LNCaP clone FGC (cell line): ENCODE measurements around the gene EBLN2.
"Not testable (repeated sequence)": the region's sequence is repeated elsewhere in the genome, so short reads cannot be mapped to it uniquely, and the experiment has no call there.

Experiments used
- DNase-seq: peaks from one replicate; pipeline ENCODE4 v3.0.0-alpha.2; 2011; ENCODE audit warnings: low read depth
- H3K4me3 ChIP-seq: 2 replicates; pipeline ENCODE4 v1.5.1; 2011; ENCODE audit warnings: mild to moderate bottlenecking, low read depth, low read length, control low read depth
- CTCF ChIP-seq: IDR thresholded peaks from 2 replicates; pipeline ENCODE4 v1.5.1; 2012; ENCODE audit warnings: mild to moderate bottlenecking; ENCODE audit not compliant: control insufficient read depth, insufficient read depth; ENCODE audit errors: extremely low read depth

The EBLN2 gene

DNA sequence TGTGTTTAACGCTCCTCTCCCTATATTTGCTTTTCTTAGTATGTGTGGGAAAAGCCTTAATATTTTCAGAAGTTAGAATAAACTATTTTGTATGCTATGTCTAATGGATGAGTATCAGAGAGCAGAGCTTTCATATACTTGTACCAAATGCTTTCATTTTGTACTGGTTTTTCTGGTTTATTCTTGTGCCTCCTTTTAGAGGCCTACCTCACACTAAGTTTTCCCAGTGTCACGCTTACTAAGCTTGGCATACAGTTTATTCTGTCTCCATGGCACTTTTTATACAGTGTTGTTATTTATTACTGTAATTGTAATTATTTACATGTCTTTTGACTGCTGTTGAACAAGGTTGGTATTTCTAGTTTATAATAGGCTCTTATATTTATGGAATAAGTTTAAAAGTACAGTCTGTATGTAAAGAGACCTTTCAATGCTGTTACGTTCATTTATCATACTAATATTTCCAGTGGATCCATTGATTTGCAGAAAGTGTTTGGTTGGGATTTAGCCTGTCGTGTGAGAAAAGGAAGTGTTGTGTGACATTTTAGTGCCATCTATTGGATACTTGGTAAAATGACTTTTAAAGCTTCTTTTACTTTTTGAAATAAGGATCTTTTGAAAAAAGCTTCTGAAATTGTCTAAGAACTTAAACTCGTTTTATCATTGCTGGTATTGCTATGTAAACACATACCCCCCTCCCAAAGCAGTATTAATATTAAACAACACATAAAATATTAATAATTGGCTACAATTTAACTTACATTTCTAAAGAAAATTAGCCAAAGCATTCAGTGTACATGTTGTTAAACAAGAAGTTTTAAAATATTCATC, 5.2 kb upstream of the EBLN2 start:
- no peak overlapping the region for H3K4me3 ChIP-seq
- TF ChIP-seq CTCF, result peak; percentile 40

GRCh38 chr3:73056845-73057150, 4.7 kb upstream of the EBLN2 start:
- TF ChIP-seq CTCF, result no peak
- no peak overlapping the region for H3K4me3 ChIP-seq
- no peak for DNase-seq

More for the DNA sequence above, 5.2 kb upstream of the EBLN2 start:
- peak; percentile 46 for DNase-seq

DNA sequence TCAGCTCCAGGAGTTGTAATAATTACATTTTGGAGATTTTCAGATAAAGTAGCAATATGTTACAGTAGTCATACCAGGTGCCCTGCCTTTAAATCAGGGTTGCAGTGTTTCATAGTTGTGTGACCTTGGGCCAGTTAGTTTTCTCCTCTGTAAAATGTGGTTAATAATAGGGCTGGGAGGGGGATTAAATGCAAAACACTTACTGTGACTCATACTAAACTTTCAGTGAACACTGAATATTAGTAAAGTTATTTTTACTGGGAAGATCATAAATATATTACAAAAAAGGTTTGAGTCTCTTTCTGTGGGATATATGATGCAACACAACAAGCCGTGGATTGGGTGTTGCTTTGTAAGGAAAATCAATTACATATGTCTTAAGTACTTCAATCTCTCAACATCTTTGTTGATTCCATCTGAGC, 1.1 kb upstream of the EBLN2 start:
- TF ChIP-seq CTCF, result no peak
- no peak for DNase-seq
- no peak overlapping the region for H3K4me3 ChIP-seq

DNA sequence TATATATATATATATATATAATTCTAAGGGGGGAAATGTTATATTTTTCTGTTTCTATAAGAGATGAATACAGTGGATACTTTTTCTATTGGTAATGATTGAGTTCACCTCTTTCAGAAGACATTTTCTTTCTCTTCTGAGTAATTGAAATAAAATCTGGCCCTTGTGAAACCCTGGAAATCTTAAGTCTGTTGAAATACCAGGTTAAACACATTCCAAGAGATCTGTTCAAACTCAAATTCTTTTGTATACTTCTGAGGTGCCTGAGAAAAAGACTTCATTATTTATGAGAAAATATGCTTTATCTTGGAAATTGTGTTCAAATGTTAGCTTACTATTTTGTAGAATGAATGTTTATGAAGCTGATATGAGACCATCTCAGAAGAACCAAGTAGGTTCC, 4.8 kb downstream of the EBLN2 start:
- H3K4me3 ChIP-seq, DNase-seq: not testable (repeated sequence)

GRCh38 chr3:73068419-73068818, 7.0 kb downstream of the EBLN2 start:
- H3K4me3 ChIP-seq, result no peak overlapping the region
- DNase-seq, result no peak
- TF ChIP-seq CTCF, result no peak

DNA sequence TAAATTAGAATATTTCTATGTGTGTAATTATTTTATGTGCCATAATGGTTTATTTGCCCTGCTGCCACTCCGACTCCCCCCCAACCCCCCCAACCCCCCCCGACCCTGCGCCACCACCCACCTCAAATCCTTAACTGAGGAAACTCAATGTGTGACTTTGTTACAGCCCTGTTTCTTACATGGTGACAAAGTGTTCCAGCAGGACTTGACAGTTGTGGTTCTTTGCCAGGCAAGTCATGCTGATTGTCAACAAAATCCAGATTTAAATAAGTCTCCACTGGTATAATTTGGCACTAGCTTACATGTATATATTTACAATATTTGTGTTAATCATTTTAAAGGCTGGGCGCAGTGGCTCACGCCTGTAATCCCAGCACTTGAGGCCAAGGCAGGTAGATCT, 7.7 kb downstream of the EBLN2 start:
- TF ChIP-seq CTCF, result no peak
- peak; percentile 84 for DNase-seq
- H3K4me3 ChIP-seq, result no peak overlapping the region

DNA sequence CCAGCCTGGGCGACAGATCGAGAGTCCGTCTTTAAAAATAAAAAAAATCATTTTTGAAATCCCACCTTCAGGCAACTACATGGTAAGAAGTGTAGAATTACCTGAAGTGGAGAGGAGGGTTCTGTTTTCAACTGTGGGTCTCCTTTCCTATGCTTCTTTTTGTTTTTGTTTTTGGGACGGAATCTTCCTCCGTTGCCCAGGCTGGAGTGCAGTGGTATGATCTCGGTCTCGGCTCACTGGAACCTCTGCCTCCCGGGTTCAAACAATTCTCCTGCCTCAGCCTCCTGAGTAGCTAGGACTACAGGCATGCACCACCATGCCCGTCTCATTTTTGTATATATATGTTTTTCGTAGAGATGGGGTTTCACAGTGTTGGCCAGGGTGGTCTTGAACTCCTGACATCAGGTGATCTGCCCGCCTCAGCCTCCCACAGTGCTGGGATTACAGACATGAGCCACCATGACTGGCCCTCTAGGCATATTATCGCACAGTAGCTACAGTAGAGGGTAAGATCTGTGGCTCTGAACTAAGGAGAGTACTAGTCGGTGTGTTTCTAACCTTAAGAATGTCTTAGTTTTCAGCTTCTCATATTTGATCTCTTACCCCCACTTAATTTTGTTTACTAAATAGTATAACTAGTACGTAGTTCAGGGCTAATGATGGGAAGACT, 8.5 kb downstream of the EBLN2 start:
- no peak for TF ChIP-seq CTCF
- DNase-seq, result no peak
- no peak overlapping the region for H3K4me3 ChIP-seq
